IMR-90 (cell line): Measurements from ENCODE around the gene NOTCH2NLA. TPM values are rescaled to one million over a fixed set of nuclear protein-coding genes. Genes with fewer than 3 reads are reported as not detected.
"Not testable (repeated sequence)": the region's sequence is repeated elsewhere in the genome, so short reads cannot be mapped to it uniquely, and the experiment has no call there.

Experiments
- ATAC-seq: fragments of 200-7000 bp; cut with Tn5 transposase; 2 replicates; pipeline ENCODE4 v1.9.1; 2020; ENCODE audit warnings: low read depth, mild to moderate bottlenecking, moderate library complexity
- BruUV-seq: library from RNA; stranded (reverse); fragments of 400-500 nt; replicated peaks from 2 replicates; lab custom pipeline; 2021; lab: Mats Ljungman, UMichigan
- CTCF ChIA-PET: fragments of 300-600 bp; formaldehyde crosslinking; extraction: SDS; loops from one replicate; lab custom pipeline; 2021; ENCODE audit warnings: antibody characterized with exemption; lab: Yijun Ruan, JAX
- POLR2A ChIA-PET: fragments of 300-600 bp; sonication (Branson Sonifier 250); formaldehyde crosslinking; loops from one replicate; lab custom pipeline; 2022; ENCODE audit warnings: antibody characterized with exemption; ENCODE audit not compliant: unreplicated experiment; lab: Charles Lee
- DNase-seq: peaks from one replicate; pipeline ENCODE4 v3.0.0; 2013
- H2AFZ ChIP-seq: replicated peaks from 2 replicates; pipeline ENCODE3; 2013; ENCODE audit warnings: low read length, mild to moderate bottlenecking; ENCODE audit not compliant: poor library complexity
- H2AK5ac ChIP-seq: 2 replicates; pipeline ENCODE4 v1.6.1; 2013; ENCODE audit warnings: low read depth, low read length, inconsistent platforms
- H2AK9ac ChIP-seq: replicated peaks from 2 replicates; pipeline ENCODE3; 2013; ENCODE audit warnings: mild to moderate bottlenecking, low read depth, low read length, moderate library complexity; ENCODE audit not compliant: poor library complexity
- H2BK120ac ChIP-seq: 2 replicates; pipeline ENCODE4 v1.6.1; 2013; ENCODE audit warnings: low read depth, low read length, inconsistent platforms
- H2BK15ac ChIP-seq: 3 replicates; pipeline ENCODE4 v1.6.1; 2013; ENCODE audit warnings: low read depth, low read length, inconsistent platforms
- H2BK20ac ChIP-seq: 2 replicates; pipeline ENCODE4 v1.6.1; 2013; ENCODE audit warnings: low read depth, mild to moderate bottlenecking, inconsistent platforms, low read length, moderate library complexity
- H2BK5ac ChIP-seq: 2 replicates; pipeline ENCODE4 v1.6.1; 2013; ENCODE audit warnings: mild to moderate bottlenecking, low read depth, low read length, inconsistent platforms; ENCODE audit not compliant: poor library complexity, severe bottlenecking
- H3K14ac ChIP-seq: replicated peaks from 2 replicates; pipeline ENCODE4 v1.6.1; 2013; ENCODE audit warnings: low read depth, low read length, inconsistent platforms
- H3K18ac ChIP-seq: 2 replicates; pipeline ENCODE4 v1.6.1; 2013; ENCODE audit warnings: low read depth, low read length, control low read depth
- H3K23ac ChIP-seq: 2 replicates; pipeline ENCODE4 v1.6.1; 2013; ENCODE audit warnings: low read depth, low read length, inconsistent platforms
- H3K27ac ChIP-seq: 2 replicates; pipeline ENCODE4 v1.5.1; 2013; ENCODE audit warnings: mild to moderate bottlenecking, control low read depth, low read length; ENCODE audit not compliant: insufficient read depth
- H3K27me3 ChIP-seq: 2 replicates; pipeline ENCODE4 v1.6.1; 2013; ENCODE audit warnings: low read length; ENCODE audit not compliant: control insufficient read depth, insufficient read depth
- H3K36me3 ChIP-seq: 2 replicates; pipeline ENCODE4 v1.6.1; 2013; ENCODE audit warnings: low read length, mixed read lengths; ENCODE audit not compliant: control insufficient read depth, insufficient read depth
- H3K4ac ChIP-seq: 2 replicates; pipeline ENCODE4 v1.6.1; 2013; ENCODE audit warnings: low read depth, low read length, inconsistent platforms
- H3K4me1 ChIP-seq: 2 replicates; pipeline ENCODE4 v1.6.1; 2013; ENCODE audit warnings: low read length, mixed read lengths; ENCODE audit not compliant: control insufficient read depth, insufficient read depth
- H3K4me2 ChIP-seq: 2 replicates; pipeline ENCODE4 v1.6.1; 2013; ENCODE audit warnings: low read depth, mild to moderate bottlenecking, control low read depth, low read length, moderate library complexity
- H3K4me3 ChIP-seq: 2 replicates; pipeline ENCODE4 v1.5.1; 2013; ENCODE audit warnings: low read depth, mild to moderate bottlenecking, control low read depth, low read length, moderate library complexity; ENCODE audit not compliant: insufficient read depth
- H3K56ac ChIP-seq: 2 replicates; pipeline ENCODE4 v1.6.1; 2013; ENCODE audit warnings: low read length, inconsistent platforms; ENCODE audit not compliant: insufficient read depth; ENCODE audit errors: extremely low read depth
- H3K79me1 ChIP-seq, 2 experiments: 2 replicates each; pipeline ENCODE4 v1.6.1; 2013; ENCODE audit warnings: low read length in 2 of 2, inconsistent platforms in 1 of 2, low read depth in 1 of 2
- H3K9ac ChIP-seq: 2 replicates; pipeline ENCODE4 v1.6.1; 2013; ENCODE audit warnings: low read depth, low read length, control low read depth
- H3K9me1 ChIP-seq: 2 replicates; pipeline ENCODE4 v1.6.1; 2013; ENCODE audit warnings: low read length, inconsistent platforms; ENCODE audit not compliant: insufficient read depth
- H3K9me3 ChIP-seq: 2 replicates; pipeline ENCODE4 v1.6.1; 2013; ENCODE audit warnings: low read length; ENCODE audit not compliant: control insufficient read depth, insufficient read depth
- H4K20me1 ChIP-seq: 2 replicates; pipeline ENCODE4 v1.6.1; 2013; ENCODE audit warnings: low read length, inconsistent platforms; ENCODE audit not compliant: insufficient read depth
- H4K5ac ChIP-seq: 2 replicates; pipeline ENCODE4 v1.6.1; 2013; ENCODE audit warnings: mild to moderate bottlenecking, low read depth, low read length, control low read depth
- H4K8ac ChIP-seq, 2 experiments: 2 replicates each; pipeline ENCODE4 v1.6.1; 2013; ENCODE audit warnings: low read depth in 2 of 2, low read length in 2 of 2, control low read depth in 1 of 2, inconsistent platforms in 1 of 2
- H4K91ac ChIP-seq: 2 replicates; pipeline ENCODE4 v1.6.1; 2013; ENCODE audit warnings: low read depth, low read length, inconsistent platforms; ENCODE audit not compliant: insufficient read depth
- WGBS, 2 experiments: methylation state at CpG; one replicate each; pipeline versions ENCODE4 v1.1.5 to v1.1.7; 2013; ENCODE audit warnings: missing lambda C conversion rate in 2 of 2; ENCODE audit not compliant: insufficient read length in 1 of 2; ENCODE audit errors: extremely low coverage in 2 of 2; 5-methylcytosine and 5-hydroxymethylcytosine counted together
- dilution Hi-C: fragments of 300-500 bp; cut with HindIII; formaldehyde crosslinking; loops from one replicate; pipeline ENCODE4 v1.14.3; 2018; ENCODE audit warnings: low sequenced_read_pairs; ENCODE audit not compliant: unreplicated experiment
- in situ Hi-C: fragments of 300-500 bp; cut with MboI; formaldehyde crosslinking; loops from 3 replicates; pipeline ENCODE4 v1.14.3; 2019; ENCODE audit warnings: low sequenced_read_pairs, inconsistent platforms, mixed read lengths
- intact Hi-C: fragments of 100-400 bp; cut with micrococcal nuclease; formaldehyde crosslinking; loops from 2 replicates; pipeline ENCODE4 v1.10.0; 2022
- polyA plus RNA-seq, 3 experiments: library from polyadenylated mRNA; depleted of rRNA; stranded (reverse); fragments of >200 nt; gene quantifications; 2 replicates each; pipeline ENCODE4 v1.2.3, GENCODE V29; 2012; ENCODE audit warnings: low replicate concordance in 1 of 3
- total RNA-seq: library from RNA; depleted of rRNA; stranded (reverse); fragments of >200 nt; gene quantifications from 2 replicates; pipeline ENCODE4 v1.2.3, GENCODE V29; 2012

Gene NOTCH2NLA
- total and polyA plus RNA-seq, 2 of the 4 experiments (the other 2 are of a cell fraction): 23.6 to 55.4 TPM

DNA sequence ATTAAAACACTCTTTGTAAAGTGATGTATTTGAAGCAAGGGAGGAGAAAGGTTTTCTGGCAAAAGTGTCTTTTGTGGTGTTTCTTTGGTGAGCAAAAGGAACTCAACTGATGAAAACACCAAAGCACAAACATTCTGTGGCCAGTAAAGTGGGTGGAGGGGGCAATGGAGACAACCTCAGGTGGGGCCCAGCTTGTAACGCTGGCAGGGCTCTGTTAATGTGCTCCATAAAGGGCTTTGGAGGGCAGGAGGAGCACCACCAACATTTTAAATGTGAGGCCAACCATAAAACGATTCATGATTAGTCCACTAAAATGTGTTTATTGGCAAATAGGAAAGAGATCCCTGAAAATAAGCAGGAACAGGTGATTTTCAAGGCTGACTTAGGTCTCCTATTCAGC, 7.8 kb upstream of the NOTCH2NLA start:
- CTCF ChIA-PET, H4K8ac ChIP-seq, H2BK120ac ChIP-seq, H2BK15ac ChIP-seq, H3K79me1 ChIP-seq, H3K36me3 ChIP-seq, BruUV-seq, H3K4me1 ChIP-seq, H4K91ac ChIP-seq, H4K5ac ChIP-seq, ATAC-seq, H2BK5ac ChIP-seq, H2AK5ac ChIP-seq, H4K20me1 ChIP-seq, intact Hi-C loops, POLR2A ChIA-PET, H3K27ac ChIP-seq, H3K9ac ChIP-seq, H3K23ac ChIP-seq, in situ Hi-C loops, H3K14ac ChIP-seq, H3K18ac ChIP-seq, H3K4me3 ChIP-seq, H3K4me2 ChIP-seq, H3K9me1 ChIP-seq, H3K9me3 ChIP-seq, H2AK9ac ChIP-seq, H3K27me3 ChIP-seq, DNase-seq, H3K4ac ChIP-seq, H2BK20ac ChIP-seq, H3K56ac ChIP-seq, H2AFZ ChIP-seq, dilution Hi-C loops: not testable (repeated sequence)
- WGBS, 2 experiments: no CpG with 5 or more reads among the region's 2 CpGs

DNA sequence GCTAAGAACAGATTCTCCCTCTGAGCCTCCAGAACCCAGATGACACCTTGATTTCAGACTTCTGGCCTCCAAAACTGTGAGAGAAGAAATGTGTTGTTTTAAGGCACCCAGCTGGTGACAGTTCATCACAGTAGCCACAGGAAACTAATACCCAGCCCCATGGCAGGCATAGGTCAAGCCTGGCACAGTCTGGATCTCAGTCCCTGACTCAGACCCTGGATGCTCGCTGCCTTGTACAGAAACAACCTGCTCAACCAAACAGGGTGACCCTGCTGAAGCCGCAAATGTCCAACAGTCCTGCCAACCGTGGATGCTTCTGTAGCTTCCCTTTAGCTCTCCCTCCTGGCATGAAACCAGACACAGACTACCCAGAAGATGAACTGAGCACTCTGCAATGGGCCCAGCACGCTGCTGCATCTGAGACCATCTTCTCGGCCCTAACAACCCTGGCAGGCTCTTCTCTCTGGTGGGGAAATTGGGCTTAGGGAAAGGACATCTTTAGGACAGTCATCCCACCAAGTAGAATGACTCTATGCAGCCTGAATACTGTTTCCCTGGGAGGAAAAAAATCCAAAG, 7.3 kb upstream of the NOTCH2NLA start:
- H2BK120ac ChIP-seq, H3K4me2 ChIP-seq, H3K9me3 ChIP-seq, H3K79me1 ChIP-seq, H4K20me1 ChIP-seq, H4K8ac ChIP-seq, in situ Hi-C loops, intact Hi-C loops, H2BK15ac ChIP-seq, H3K27me3 ChIP-seq, CTCF ChIA-PET, H2AK5ac ChIP-seq, H2BK5ac ChIP-seq, H2AFZ ChIP-seq, H3K56ac ChIP-seq, H3K9ac ChIP-seq, BruUV-seq, POLR2A ChIA-PET, H3K4me1 ChIP-seq, H4K5ac ChIP-seq, ATAC-seq, H3K23ac ChIP-seq, DNase-seq, H4K91ac ChIP-seq, dilution Hi-C loops, H3K27ac ChIP-seq, H3K4ac ChIP-seq, H3K9me1 ChIP-seq, H2BK20ac ChIP-seq, H2AK9ac ChIP-seq, H3K36me3 ChIP-seq, H3K4me3 ChIP-seq, H3K14ac ChIP-seq, H3K18ac ChIP-seq: not testable (repeated sequence)
- no CpG with 5 or more reads among the region's 5 CpGs for WGBS, 2 experiments
